Measurements from ENCODE around the gene WFDC10B.

- TF ChIP-seq POLR2A (IDR thresholded peaks at IDR 0.05): no peak
- TF ChIP-seq, protein P1, sequence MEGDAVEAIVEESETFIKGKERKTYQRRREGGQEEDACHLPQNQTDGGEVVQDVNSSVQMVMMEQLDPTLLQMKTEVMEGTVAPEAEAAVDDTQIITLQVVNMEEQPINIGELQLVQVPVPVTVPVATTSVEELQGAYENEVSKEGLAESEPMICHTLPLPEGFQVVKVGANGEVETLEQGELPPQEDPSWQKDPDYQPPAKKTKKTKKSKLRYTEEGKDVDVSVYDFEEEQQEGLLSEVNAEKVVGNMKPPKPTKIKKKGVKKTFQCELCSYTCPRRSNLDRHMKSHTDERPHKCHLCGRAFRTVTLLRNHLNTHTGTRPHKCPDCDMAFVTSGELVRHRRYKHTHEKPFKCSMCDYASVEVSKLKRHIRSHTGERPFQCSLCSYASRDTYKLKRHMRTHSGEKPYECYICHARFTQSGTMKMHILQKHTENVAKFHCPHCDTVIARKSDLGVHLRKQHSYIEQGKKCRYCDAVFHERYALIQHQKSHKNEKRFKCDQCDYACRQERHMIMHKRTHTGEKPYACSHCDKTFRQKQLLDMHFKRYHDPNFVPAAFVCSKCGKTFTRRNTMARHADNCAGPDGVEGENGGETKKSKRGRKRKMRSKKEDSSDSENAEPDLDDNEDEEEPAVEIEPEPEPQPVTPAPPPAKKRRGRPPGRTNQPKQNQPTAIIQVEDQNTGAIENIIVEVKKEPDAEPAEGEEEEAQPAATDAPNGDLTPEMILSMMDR (IDR thresholded peaks at IDR 0.05): no peak
Measured at GRCh38 chr20:45722047-45722446, 17.2 kb upstream of the WFDC10B start, which contains the start of gene SPINT4.

Data from heart left ventricle (tissue), 13 donors.